ENCODE results near the gene ZER1.

The ZER1 gene

DNA sequence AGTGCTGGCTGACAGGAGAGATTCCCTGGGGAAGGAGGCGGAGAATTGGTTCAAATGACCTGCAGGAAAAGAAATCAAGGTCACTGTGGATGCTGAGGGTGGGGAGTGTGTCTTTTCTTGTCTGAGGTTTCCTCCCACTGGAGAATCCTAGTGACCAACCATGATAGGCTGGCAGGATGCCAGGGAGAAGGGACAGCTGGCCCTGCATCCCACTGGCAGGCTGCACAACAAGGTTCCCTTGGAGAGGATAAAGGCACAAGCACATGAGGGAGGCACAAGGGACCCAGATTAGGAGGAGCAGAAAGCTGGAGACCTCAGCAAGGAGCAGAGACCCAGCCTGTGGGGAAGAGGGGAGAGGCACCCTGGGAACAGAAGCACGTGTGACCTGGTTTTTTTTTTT, 36.4 kb downstream of the ZER1 start:
- DNase-seq (ENCODE audit: low read depth), result no peak

DNA sequence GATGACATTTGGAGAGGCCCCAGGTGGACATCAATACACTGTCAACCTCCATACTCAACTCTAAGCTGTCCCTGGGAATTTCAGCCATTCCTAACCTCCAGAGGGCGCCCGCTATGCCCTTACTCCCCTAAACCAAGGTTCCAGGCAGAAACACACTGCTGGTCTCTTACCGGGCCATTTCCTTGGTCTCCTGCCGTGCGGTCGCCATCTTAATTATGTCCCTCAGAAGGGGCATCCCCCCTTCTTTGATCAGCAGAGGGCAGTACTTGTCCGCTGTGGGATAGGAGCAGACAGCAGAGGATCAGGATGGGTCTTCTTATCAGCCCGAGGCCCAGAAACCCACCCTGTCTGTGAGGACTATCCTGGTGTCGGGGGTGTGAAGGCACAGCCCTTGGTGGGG, 38.5 kb downstream of the ZER1 start:
- no peak for DNase-seq (ENCODE audit: low read depth)

DNA sequence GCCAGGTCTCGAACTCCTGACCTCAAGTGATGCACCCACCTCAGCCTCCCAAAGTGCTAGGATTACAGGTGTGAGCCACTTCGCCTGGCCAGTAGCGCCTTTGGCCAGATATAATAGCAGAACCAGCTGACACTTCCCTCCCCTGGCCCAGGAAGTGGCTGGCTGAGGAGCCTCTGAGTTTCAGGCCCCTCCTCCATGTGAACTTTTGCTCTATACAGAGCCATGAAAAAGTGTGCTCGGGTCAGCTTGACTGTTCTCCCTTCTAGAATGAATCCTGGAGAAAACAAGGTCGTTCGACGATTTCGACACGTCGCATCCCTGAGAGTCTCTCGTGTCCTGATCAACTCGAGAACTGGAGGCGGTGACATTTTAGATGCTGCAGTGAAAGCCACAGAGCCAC, 39.2 kb downstream of the ZER1 start:
- no peak for DNase-seq (ENCODE audit: low read depth)

DNA sequence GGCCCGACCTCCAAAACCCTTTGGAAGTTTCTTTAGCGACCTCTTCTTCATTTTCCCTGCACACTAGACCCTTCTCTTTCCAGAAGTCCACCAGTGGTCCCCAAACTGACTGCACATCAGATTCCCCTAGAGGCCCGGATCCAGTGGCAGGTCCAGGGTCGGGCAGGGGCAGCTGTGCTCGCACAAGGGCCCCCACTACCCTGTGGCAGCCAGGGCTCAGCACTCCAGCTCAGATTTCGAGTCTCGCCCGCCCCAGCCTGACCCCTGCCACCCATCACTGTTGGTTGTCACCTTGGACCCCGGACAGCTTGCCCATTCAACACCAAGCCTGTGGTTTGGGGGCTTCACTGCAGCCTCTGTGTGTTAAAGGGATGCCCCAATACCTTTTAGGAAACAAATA, 40.0 kb downstream of the ZER1 start:
- no peak for DNase-seq (ENCODE audit: low read depth)

DNA sequence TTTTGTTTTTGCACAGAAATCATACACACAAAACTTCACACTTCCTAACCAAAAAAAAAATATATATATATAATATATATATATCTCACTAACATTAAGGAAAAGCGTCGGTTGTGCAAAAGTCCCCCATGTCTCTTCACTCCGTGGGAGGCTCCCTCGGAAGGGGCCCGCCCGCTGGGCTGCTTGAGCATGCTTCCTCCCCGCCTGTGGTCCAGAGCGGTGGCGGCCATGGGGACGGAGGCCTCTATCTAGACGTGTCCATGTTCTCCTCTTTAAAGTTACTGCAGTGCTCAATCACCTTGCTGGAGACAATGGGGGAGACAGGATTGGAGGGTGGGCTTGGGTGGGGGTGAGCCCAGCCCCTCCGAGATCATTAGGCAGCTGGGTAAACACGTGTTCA, 40.6 kb downstream of the ZER1 start:
- DNase-seq (ENCODE audit: low read depth), result no peak

DNA sequence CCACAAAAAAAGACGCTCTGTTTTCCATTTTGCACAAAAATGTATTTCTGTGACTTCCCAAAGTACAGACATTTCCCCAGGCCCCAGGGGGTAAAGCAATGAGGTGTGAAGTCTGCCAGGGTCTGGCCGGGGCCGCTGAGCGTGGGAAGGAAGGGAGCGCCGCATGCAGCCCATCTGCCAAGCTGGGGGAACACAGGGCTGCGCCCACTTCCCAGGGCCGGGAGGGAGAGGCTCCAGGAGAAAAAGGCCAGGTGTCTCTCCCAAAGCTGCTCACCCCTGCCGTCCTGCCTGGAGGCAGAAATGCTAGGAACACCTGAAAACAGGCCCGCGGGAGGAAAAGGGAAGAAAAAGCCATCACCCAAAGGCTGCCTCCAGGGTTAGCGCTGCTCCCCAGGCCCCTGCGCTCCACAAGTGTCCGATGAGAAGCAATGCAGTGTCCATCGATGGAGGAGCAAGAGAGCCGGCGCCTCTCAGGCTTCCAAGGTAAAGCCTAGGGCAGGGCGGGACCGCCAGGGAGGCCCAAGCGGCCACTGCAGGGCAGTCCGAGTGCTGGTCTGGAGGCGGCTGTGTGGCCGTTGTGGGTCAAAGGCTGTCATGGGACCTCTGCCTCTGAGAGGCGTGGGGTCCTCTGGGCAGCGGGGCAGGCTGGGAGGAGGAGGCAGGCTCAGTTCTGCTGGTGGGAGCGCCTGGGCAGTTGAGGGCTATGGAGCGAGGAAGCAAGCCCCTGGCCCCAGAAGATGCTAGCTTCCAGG, 41.8 kb downstream of the ZER1 start:
- DNase-seq (ENCODE audit: low read depth), result no peak

DNA sequence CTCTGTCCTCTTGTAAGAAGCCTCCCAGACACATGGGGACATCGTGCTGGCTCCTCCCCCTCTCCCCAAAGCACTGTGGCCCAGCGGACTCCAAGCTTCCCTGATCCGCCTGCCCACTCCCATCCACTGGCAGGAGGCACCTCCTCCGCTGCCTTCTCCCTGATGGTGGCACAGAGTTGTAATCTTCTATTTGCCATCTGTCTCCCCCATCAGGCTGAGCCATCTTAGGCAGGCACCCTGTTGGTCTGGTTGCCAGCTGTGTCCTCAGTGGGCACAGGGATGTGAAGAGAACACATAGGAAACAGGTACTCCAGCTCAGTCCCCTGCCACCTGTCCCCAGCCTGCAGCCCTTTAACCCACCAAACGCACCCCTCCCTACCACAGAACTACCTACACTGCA, 42.4 kb downstream of the ZER1 start:
- no peak for DNase-seq (ENCODE audit: low read depth)

DNA sequence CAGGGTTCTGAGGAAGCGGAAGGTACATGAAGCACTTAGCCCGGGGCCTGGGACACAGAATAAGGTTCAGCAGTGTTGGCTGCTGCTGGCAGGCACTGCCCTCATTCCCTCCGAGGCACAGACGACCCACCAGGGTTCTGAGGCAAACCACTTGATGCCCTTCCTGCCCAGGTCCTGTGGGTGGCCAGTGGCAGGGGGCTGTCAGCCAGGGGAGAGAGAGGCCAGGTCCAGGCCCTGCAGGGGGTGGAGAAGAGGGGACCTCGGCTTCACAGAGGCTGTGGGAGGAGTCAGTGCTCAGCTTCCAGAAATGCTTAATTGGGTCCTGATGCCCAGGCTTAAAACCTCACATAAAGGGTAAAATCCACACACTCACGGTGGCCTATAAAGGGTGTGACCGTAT, 43.4 kb downstream of the ZER1 start:
- no peak for DNase-seq (ENCODE audit: low read depth)

DNA sequence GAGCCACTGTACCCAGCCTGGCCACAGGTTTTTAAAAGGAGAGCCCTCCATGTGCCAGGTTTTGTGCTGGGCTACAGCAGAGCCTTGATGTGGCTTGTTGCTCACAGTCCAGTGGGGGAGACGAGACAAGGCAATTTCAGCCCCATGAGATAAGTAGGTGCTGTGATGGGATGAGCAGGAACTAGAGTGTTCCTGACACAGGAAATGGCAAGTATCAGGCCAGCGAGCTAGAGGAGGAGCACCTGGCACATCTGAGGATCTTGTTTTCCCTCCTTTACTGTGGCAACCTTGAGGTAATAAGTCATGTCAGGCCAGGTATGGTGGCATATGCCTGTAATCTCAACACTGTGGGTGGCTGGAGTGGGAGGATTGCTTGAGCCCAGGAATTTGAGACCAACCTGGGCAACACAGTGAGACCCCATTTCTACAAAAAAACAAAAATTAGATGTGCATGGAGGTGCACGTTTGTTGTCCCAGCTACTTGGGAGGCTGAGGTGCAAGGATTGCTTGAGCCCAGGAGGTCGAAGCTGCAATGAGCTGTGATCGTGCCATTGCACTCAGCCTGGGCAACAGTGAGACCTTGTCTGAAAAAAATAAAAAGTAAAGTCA, 44.0 kb downstream of the ZER1 start:
- DNase-seq (ENCODE audit: low read depth), result no peak

DNA sequence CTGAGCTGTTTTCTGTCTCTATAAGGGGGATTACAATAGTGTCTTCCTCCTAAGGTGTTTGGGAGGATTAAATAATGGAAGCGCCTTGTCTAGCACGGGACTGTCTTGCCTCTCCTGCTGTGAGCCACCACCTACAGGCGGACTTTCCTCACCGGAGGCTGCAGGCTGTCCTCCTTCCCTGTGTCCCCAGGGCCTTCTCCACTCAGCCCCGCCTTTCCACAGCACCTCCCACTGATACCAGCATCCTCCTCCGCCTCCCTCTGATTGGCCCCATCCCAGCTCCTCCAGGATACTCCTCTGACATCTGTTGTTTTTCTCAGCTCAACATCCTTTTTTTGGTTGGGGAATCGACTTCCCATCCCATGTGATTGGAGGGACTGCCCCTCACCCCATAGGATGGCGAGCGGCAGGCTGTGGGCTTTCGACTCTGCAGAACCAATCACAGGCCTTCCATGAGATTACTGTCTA, 46.9 kb downstream of the ZER1 start:
- no peak for DNase-seq (ENCODE audit: low read depth)

DNA sequence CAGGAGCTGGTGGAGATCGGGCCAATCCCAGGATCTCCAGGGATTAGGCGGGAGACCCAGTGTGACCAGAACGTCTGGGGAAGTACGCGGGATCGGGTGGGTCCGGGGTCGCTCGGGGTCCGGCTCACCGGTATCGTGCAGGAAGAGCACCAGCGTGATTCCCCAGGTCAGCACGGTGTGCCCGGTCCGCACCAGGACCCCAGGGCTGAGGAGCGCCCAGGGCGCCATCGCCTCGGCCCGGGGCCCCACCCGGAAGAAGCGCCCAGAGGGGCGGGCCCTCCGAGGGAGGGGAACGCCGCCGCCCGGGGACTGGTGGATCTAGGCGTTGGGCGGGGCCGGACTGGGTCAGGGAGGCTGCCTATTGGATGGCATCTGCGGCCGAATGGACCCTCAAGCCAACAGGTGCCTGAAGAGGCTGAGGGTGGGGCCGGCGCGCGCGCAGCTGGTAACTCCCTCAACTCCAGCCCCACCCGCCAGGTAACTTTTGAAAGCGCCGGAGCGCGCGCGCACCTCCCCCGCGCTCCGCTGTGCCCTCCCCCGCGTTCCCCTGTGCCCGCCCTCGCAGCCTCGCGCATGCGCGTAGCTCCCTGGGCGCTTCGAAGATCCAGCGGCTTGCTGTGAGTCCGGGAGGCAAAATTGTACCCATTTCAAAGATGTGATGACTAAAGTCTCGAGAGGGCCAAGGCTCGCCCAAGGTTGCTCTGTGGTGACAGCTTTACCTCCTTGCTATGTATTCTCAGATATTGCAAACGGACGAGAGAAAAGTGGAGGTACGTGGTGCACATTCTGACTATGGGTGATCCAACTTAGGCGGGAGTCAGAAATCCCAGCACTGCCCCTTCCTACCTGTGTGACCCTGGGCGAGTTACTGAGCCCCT, 47.6 kb downstream of the ZER1 start, which contains the start of gene ZDHHC12:
Gene ZDHHC12, minus strand, starts transcription at position 262 of the 878 bp plus-strand sequence. Its CDS starts 34 bp downstream, at position 228.
- peak; percentile 98 for DNase-seq (ENCODE audit: low read depth)

DNA sequence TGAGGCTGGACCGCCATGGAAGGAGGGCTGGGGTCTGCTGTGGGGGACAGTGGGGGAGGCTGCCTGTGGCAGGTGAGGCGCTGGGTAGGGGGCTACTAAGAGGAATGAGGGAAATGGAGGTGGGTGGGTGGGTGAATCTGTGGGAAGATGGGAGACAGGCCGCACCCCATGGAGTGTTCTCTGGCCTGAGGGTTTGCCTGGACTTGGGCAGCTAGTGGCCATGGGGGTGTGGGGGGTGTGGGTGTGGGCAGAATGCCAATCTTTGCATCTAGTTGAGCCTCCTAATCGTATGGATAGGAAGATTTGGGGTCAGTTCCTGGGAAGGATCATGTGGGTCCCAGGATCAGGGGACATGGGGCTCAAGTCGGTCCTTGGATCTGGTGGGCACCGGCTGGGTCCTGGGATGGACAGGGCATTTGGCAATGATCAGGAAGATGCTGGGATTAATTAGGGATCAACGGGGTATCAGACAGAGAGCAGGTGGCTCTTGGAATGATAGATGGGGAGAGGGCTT, 48.3 kb downstream of the ZER1 start:
- DNase-seq (ENCODE audit: low read depth), result no peak

DNA sequence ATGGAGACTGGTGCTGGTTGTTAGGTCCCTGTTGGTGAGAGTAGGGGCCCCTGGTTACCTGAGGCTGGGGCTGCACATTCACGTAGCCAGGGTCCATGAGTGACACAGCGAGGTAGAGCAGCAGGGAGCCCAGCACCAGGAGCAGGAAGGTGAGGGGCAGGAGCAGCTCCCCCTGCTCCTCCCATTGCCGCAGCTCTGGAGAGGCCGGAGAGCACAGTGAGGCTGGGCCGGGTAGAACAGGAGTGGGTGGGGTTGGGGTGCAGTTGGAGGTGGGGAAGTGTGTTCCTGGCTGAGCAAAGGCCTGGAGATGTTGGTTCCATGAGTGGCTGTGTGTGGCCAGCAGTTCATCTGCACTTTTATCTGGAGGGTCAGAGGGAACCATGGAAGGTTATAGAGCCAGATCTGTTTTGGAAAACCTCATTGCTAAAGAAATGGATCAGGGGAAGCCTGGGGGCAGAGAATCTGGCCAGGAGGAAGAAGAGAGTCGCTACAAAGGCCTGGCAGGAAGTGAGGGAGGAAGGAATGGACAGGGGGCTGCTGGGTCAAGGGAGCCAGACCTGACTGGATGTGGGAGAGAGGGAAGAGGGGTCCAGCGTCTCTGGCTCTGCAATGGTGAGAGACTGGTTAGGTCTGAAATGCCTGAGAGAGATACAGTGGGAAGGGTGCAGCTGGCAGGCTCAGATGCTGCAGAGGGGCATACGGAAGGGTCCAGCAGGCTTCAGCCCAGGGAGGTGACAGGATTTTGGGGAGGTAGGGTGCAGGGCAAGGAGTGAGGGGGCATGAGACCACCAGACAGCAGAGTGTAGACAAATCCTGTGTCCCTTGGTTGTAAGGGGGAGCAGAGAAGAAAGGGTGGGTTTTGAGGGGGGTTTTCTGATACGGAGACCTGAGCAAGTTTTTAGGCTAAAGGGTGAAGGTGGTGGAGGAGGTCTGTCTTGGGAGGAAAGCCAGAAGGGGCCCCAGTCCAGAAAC, 49.1 kb downstream of the ZER1 start:
- no peak for DNase-seq (ENCODE audit: low read depth)

DNA sequence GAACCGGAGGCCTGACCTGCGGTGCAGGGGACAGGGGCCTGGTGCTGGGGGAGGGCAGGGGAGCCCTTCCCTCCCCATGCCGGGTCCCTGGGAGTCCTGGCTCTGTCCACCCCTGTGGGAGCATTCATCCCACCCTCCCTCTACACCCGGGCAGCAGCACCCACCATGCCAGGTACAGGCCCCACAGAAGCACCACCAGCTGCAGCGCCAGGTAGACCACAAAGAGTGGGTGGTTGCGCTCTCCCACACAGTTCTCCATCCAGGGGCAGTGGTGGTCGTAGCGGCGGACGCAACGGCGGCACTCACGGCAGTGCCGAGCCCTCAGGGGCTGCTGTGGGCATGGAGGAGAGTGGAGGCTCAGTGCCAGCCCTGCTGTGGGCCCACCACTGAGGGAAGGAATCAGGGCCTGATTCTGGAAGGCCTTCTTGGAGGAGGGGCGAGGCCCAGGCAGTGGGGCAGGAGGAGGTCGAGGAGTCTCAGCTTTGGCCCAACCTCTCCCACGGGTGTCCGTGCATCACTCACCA, 50.2 kb downstream of the ZER1 start:
- DNase-seq (ENCODE audit: low read depth), result no peak

DNA sequence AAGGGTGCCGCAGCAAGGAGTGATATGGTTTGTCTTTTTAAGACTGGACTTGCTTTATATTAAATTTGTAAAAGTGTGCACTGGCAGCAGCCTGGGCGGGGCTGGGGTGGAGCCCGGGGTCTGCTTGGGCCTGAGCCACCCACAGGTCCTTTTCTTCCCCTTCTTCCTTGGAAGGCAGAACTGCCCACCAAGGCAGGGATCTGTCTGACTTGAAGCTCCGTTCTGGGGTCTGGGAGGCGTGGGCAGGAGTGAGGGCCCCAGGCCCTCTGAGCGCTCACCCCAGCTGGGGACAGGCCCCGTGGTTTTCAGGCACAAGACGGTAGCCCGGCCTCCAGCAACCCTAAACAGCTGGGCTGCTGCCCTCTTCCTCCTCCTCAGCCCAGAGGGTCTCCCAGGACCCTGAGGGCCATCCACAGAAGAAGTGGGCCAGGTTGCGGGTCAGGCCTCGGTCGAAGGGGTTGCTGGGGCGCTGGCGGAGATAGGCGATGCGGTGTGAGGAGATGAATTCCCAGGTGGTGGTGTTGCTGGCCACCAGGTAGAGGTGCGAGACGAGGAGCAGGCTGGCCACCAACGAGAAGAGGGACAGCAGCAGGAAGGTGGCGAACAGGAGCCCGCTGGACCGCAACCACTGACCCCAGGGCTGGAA, 50.8 kb downstream of the ZER1 start:
- DNase-seq (ENCODE audit: low read depth), result no peak

DNA sequence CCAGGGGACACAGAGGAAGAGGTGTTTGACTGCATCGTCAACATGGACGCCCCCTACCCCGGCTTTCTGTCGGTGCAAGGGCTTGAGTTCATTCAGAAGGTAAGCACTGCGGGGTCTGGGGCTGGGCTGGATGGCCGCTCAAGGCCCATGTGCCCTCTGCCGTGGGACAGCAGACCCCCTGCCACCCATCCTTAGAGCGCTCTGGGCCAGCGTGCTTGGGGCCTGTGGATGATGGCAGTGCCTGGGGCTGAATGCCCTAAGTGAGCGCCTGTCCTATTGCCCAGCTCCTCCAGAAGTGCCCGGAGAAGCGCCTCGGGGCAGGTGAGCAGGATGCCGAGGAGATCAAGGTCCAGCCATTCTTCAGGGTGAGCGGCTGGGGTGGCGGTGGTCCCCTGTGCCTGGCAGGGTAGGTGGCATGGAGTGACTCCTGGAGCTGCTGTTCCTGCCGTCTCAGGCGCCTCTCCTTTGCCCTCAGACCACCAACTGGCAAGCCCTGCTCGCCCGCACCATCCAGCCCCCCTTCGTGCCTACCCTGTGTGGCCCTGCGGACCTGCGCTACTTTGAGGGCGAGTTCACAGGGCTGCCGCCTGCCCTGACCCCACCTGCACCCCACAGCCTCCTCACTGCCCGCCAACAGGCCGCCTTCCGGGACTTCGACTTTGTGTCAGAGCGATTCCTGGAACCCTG, 51.7 kb downstream of the ZER1 start:
- DNase-seq (ENCODE audit: low read depth), result no peak

DNA sequence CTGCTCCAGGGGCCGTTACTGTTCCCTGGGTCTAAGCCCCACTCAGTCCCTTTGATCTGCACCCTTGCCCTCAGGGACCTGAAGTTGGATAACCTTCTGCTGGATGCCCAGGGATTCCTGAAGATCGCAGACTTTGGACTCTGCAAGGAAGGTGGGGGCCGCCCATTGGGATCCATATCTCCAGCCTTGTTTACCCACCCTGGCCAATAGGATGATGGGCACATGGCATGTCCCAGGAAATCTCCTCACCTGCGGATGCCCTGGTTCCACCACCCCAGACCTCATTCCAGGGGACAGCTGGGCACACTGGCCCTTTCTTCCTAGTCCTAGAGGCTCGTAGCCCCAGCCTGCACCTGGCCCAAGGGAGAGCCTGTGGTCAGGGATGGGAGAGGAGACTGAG, 53.3 kb downstream of the ZER1 start:
- no peak for DNase-seq (ENCODE audit: low read depth)

DNA sequence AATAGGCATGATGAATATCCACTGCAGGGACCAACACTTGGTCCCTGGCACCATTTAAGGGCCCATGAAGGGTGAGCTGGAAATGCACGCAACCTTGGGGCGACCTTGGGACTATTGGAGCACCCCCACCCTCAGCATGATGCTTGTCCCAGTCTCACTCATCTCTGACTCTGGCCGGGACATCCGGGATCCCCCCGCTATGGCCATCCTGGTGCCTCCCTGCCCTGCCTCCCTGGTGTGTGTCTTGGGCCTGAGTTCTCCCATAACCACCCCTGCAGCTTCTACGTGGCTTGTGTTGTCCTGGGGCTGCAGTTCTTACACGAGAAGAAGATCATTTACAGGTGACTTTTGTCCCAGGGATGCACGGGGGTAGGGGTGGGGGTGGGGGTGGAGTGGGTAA, 53.7 kb downstream of the ZER1 start:
- DNase-seq (ENCODE audit: low read depth), result no peak

DNA sequence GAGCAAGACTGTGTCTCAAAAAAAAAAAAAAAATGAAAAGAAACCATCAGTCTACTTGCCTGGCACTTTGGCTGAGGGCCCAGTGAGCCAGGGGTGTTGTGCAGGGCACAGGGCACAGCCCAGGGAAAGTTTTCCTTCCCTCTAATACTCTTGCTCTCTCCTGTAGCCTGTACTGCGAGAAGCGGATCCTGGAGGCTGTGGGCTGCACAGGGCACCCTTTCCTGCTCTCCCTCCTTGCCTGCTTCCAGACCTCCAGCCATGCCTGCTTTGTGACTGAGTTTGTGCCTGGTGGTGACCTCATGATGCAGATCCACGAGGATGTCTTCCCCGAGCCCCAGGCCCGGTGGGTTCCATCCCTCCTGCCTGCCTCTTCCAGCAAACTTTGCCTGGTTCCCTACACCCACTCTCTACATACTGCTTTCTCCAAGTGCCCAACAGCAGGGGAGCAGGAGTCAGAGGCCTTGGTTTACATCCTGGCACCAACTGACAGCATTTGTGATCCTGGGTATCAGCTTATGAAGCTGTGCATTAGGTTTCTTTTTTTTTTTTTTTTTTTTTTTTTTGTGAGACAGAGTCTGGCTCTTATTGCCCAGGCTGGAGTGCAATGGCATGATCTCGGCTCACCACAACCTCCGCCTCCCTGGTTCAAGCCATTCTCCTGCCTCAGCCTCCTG, 55.0 kb downstream of the ZER1 start:
- no peak for DNase-seq (ENCODE audit: low read depth)

DNA sequence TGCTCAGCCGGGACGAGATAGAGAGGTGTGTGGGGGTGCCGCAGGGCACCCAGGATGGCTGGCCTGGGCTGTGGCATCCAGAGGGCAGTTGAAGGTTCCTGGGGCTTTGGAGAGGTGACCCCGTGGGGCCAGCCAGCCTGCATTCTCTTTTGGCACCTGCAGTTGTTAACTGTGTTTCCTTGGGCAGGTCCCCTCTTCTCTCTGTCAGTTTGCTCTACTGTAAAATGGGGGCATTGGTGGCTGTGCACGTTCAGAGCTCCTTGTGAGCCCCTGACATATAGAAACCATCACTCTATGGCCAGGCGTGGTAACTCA, 56.3 kb downstream of the ZER1 start:
- DNase-seq (ENCODE audit: low read depth), result no peak

Measured in stimulated activated CD4-positive, alpha-beta T cell treated with anti-CD3 and anti-CD28 coated beads, Interleukin-2, amount 100 ng/mL, for 4 hours (primary cell).